NCI-H146 (cell line): ENCODE measurements around the gene STAB1.

Experiments used
- DNase-seq: peaks from one replicate; lab custom pipeline; 2025; lab: John Stamatoyannopoulos, UW

Gene STAB1

GRCh38 chr3:52536369-52537164, 41.4 kb downstream of the STAB1 start, which contains the start of gene UQCC5:
UQCC5 (plus strand) TSS chr3:52536605; CDS start chr3:52536756, 151 bp downstream.
- peak; percentile 96 for DNase-seq

GRCh38 chr3:52537165-52537620, 42.1 kb downstream of the STAB1 start:
- no peak for DNase-seq

- DNase-seq = no peak
Measured at GRCh38 chr3:52537726-52538421, 42.7 kb downstream of the STAB1 start.

- DNase-seq = no peak
Measured at GRCh38 chr3:52539010-52539653, 44.0 kb downstream of the STAB1 start.

- DNase-seq = no peak
Measured at GRCh38 chr3:52541050-52541449, 45.9 kb downstream of the STAB1 start.

- no peak for DNase-seq
Measured at GRCh38 chr3:52544937-52545336, 49.8 kb downstream of the STAB1 start.

- DNase-seq = no peak
Measured at GRCh38 chr3:52546111-52546901, 51.2 kb downstream of the STAB1 start.

- DNase-seq = no peak
Measured at GRCh38 chr3:52547143-52547542, 52.0 kb downstream of the STAB1 start.

- DNase-seq = no peak
Measured at GRCh38 chr3:52551118-52551517, 56.0 kb downstream of the STAB1 start.

- DNase-seq = no peak
Measured at GRCh38 chr3:52552089-52552488, 57.0 kb downstream of the STAB1 start.

GRCh38 chr3:52554026-52554755, 59.1 kb downstream of the STAB1 start:
- peak; percentile 47 for DNase-seq

GRCh38 chr3:52555056-52555455, 59.9 kb downstream of the STAB1 start:
- peak; percentile 52 for DNase-seq

GRCh38 chr3:52557011-52557960, 62.1 kb downstream of the STAB1 start:
- DNase-seq = no peak

GRCh38 chr3:52558436-52558835, 63.3 kb downstream of the STAB1 start:
- DNase-seq = no peak

- no peak for DNase-seq
Measured at GRCh38 chr3:52561028-52561747, 66.0 kb downstream of the STAB1 start.

GRCh38 chr3:52563984-52564383, 68.8 kb downstream of the STAB1 start:
- DNase-seq = no peak

GRCh38 chr3:52568069-52568468, 72.9 kb downstream of the STAB1 start:
- no peak for DNase-seq

- DNase-seq = no peak
Measured at GRCh38 chr3:52570076-52570475, 74.9 kb downstream of the STAB1 start.

- DNase-seq = no peak
Measured at GRCh38 chr3:52572221-52572620, 77.1 kb downstream of the STAB1 start.
